HepG2 (cell line): ENCODE data around the gene KDM6B. TPM values are rescaled to one million over a fixed set of nuclear protein-coding genes. Genes with fewer than 3 reads are reported as not detected.

Experiments
- ATF7 ChIP-seq, 2 experiments: fragments of 450-650 bp in 1 of 2; sonication (generic) in 1 of 2; formaldehyde crosslinking in 1 of 2; IDR thresholded peaks; 2 replicates each; pipeline versions ENCODE4 v1.4.0 to v1.6.1; 2016 to 2020; ENCODE audit warnings: antibody characterized with exemption in 1 of 2, mild to moderate bottlenecking in 1 of 2, missing genetic modification reagents in 1 of 2
- CREB1 ChIP-seq, 2 experiments: fragments of 450-650 bp in 1 of 2; IDR thresholded peaks; 2 replicates each; pipeline ENCODE4 v1.6.1; 2016 to 2017; ENCODE audit warnings: control low read depth in 1 of 2, mild to moderate bottlenecking in 1 of 2, missing compliant biosample characterization in 1 of 2, missing genetic modification characterization in 1 of 2
- FOXK2 ChIP-seq: fragments of 450-650 bp; IDR thresholded peaks from 2 replicates; pipeline ENCODE4 v1.6.1; 2016
- IRF9 ChIP-seq: sonication (generic); formaldehyde crosslinking; IDR thresholded peaks from 2 replicates; pipeline ENCODE4 v1.8.0; 2022; ENCODE audit warnings: missing genetic modification reagents, mild to moderate bottlenecking, borderline replicate concordance
- ISX ChIP-seq: sonication (generic); formaldehyde crosslinking; conservative IDR thresholded peaks from 2 replicates; pipeline ENCODE4 v1.5.0; 2020; ENCODE audit warnings: missing genetic modification reagents
- JUNB ChIP-seq: sonication (generic); formaldehyde crosslinking; IDR thresholded peaks from 2 replicates; pipeline ENCODE4 v1.8.0; 2022; ENCODE audit warnings: missing genetic modification reagents, mild to moderate bottlenecking, borderline replicate concordance
- KMT2A ChIP-seq: sonication (generic); formaldehyde crosslinking; IDR thresholded peaks from 2 replicates; pipeline ENCODE4 v1.4.0; 2020; ENCODE audit warnings: missing genetic modification reagents
- MIER3 ChIP-seq: IDR thresholded peaks from 2 replicates; pipeline ENCODE4 v1.6.1; 2016; ENCODE audit warnings: missing compliant biosample characterization, borderline replicate concordance
- MYNN ChIP-seq: sonication (generic); formaldehyde crosslinking; IDR thresholded peaks from 2 replicates; pipeline ENCODE4 v1.4.0; 2020; ENCODE audit warnings: mild to moderate bottlenecking, low read depth, missing genetic modification reagents
- ZFP37 ChIP-seq: sonication (generic); formaldehyde crosslinking; IDR thresholded peaks from 2 replicates; pipeline ENCODE4 v1.4.0; 2020; ENCODE audit warnings: missing genetic modification reagents, borderline replicate concordance
- ZNF572 ChIP-seq: sonication (generic); formaldehyde crosslinking; IDR thresholded peaks from 2 replicates; pipeline ENCODE4 v1.5.1; 2020; ENCODE audit warnings: mild to moderate bottlenecking, missing genetic modification reagents
- ZNF605 ChIP-seq: sonication (generic); formaldehyde crosslinking; IDR thresholded peaks from 2 replicates; pipeline ENCODE4 v1.8.0; 2022; ENCODE audit warnings: mild to moderate bottlenecking, missing genetic modification reagents
- ZNF891 ChIP-seq: sonication (generic); formaldehyde crosslinking; IDR thresholded peaks from 2 replicates; pipeline ENCODE4 v1.5.0; 2020; ENCODE audit warnings: mild to moderate bottlenecking, missing genetic modification reagents
- ZSCAN5A ChIP-seq: sonication (generic); formaldehyde crosslinking; IDR thresholded peaks from 2 replicates; pipeline ENCODE4 v1.8.0; 2022; ENCODE audit warnings: mild to moderate bottlenecking, missing genetic modification reagents, borderline replicate concordance
- ZXDC ChIP-seq: sonication (generic); formaldehyde crosslinking; IDR thresholded peaks from 2 replicates; pipeline ENCODE4 v1.5.0; 2020; ENCODE audit warnings: mild to moderate bottlenecking, missing genetic modification reagents
- polyA plus RNA-seq, 8 experiments: library from polyadenylated mRNA; depleted of rRNA in 3 of 8; stranded (reverse) in 7 of 8; unstranded in 1 of 8; fragments of >200 nt; fragmentation: Illumina TruSeq in 4 of 8; extraction: Trizol in 4 of 8; gene quantifications; 2 replicates each; pipeline versions ENCODE4 v1.2.1 to v1.2.3, GENCODE V29; 2011 to 2016; ENCODE audit warnings: low read depth in 4 of 8, missing spikeins in 1 of 8, mixed read lengths in 1 of 8; ENCODE audit not compliant: insufficient read depth in 1 of 8
- total RNA-seq, 5 experiments: library from RNA; depleted of rRNA; stranded (reverse); fragments of >200 nt; fragmentation: Illumina TruSeq; extraction: Trizol; gene quantifications; 2 replicates each; pipeline ENCODE4 v1.2.3, GENCODE V29; 2016; ENCODE audit warnings: low read depth in 1 of 5
- TF ChIP-seq, protein P1 (sequence below): sonication (generic); formaldehyde crosslinking; IDR thresholded peaks from 2 replicates; pipeline ENCODE4 v1.4.0; 2020; ENCODE audit warnings: missing genetic modification reagents

KDM6B gene
- total and polyA plus RNA-seq, 2 of the 13 experiments (the other 11 are each of a cell fraction or from before 2014, with no cell fraction given), result 1.3 to 2.1 TPM

DNA sequence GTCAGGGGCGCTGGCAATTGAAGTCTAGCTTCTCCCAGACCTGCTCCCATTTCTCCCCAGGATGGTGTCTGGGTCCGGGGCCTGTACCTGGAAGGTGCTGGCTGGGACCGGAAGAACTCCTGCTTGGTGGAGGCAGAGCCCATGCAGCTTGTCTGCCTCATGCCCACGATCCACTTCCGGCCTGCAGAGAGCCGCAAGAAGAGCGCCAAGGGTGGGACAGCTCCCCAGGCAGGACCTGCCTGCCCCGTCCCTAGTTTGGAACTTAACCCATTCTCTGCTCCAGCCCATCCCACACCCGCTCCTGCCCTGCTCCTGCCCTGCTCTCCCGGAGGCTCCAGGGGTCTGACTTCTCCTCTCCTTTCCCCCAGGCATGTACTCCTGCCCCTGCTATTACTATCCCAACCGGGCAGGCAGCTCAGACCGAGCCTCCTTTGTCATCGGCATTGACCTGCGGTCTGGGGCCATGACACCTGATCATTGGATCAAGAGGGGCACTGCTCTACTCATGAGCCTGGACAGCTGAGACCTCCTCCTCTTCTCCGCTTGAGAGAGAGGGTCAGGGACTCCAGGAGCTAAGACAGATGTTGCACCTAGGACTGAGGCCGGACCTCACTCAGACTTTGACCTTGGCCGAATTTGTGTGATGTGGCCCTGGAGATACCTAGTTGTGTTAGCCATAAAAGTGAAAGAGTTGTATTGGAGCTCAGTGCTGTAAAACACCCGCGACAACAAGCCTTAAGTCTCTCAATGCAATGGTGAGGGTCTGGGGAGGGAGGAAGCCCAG lies 814 bp upstream of the KDM6B start (continued):
- TF ChIP-seq, protein P1, sequence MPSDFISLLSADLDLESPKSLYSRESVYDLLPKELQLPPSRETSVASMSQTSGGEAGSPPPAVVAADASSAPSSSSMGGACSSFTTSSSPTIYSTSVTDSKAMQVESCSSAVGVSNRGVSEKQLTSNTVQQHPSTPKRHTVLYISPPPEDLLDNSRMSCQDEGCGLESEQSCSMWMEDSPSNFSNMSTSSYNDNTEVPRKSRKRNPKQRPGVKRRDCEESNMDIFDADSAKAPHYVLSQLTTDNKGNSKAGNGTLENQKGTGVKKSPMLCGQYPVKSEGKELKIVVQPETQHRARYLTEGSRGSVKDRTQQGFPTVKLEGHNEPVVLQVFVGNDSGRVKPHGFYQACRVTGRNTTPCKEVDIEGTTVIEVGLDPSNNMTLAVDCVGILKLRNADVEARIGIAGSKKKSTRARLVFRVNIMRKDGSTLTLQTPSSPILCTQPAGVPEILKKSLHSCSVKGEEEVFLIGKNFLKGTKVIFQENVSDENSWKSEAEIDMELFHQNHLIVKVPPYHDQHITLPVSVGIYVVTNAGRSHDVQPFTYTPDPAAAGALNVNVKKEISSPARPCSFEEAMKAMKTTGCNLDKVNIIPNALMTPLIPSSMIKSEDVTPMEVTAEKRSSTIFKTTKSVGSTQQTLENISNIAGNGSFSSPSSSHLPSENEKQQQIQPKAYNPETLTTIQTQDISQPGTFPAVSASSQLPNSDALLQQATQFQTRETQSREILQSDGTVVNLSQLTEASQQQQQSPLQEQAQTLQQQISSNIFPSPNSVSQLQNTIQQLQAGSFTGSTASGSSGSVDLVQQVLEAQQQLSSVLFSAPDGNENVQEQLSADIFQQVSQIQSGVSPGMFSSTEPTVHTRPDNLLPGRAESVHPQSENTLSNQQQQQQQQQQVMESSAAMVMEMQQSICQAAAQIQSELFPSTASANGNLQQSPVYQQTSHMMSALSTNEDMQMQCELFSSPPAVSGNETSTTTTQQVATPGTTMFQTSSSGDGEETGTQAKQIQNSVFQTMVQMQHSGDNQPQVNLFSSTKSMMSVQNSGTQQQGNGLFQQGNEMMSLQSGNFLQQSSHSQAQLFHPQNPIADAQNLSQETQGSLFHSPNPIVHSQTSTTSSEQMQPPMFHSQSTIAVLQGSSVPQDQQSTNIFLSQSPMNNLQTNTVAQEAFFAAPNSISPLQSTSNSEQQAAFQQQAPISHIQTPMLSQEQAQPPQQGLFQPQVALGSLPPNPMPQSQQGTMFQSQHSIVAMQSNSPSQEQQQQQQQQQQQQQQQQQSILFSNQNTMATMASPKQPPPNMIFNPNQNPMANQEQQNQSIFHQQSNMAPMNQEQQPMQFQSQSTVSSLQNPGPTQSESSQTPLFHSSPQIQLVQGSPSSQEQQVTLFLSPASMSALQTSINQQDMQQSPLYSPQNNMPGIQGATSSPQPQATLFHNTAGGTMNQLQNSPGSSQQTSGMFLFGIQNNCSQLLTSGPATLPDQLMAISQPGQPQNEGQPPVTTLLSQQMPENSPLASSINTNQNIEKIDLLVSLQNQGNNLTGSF, result no peak
- TF ChIP-seq ZNF891 (0 out of 2 replicates have a peak, but pooled peaks have one; percentile 15), IRF9 (CRISPR knock-in tag) (no peak), ZFP37 (CRISPR knock-in tag) (no peak), FOXK2 (no peak), ATF7 (IDR thresholded peaks at IDR 0.05) (no peak), ATF7 (CRISPR knock-in tag; IDR thresholded peaks at IDR 0.05) (no peak), ZNF572 (CRISPR knock-in tag) (0 out of 2 replicates have a peak, but pooled peaks have one; percentile 82), ZXDC (CRISPR knock-in tag) (no peak), MIER3 (CRISPR knock-in tag) (no peak), KMT2A (CRISPR knock-in tag) (no peak), ZNF605 (CRISPR knock-in tag) (peak; percentile 22; the same call in 1 of the 2 replicates), ISX (CRISPR knock-in tag) (no peak), JUNB (CRISPR knock-in tag) (no peak), CREB1 (IDR thresholded peaks at IDR 0.05) (no peak), CREB1 (CRISPR knock-in tag; IDR thresholded peaks at IDR 0.05) (no peak), MYNN (no peak), ZSCAN5A (no peak)
